HCT116 (cell line): Measurements from ENCODE around the gene ADAMTS20. TPM values are rescaled to one million over a fixed set of nuclear protein-coding genes. Genes with fewer than 3 reads are reported as not detected.

ENCODE experiments used
- ATAC-seq: fragments of 200-7000 bp; cut with Tn5 transposase; 2 replicates; pipeline ENCODE4 v1.9.1; 2020; ENCODE audit warnings: mild to moderate bottlenecking, moderate library complexity
- BruUV-seq: library from RNA; stranded (reverse); fragments of 400-500 nt; replicated peaks from 2 replicates; lab custom pipeline; 2021; lab: Mats Ljungman, UMichigan
- CTCF ChIA-PET: fragments of 300-600 bp; sonication (Branson Sonifier 250); formaldehyde crosslinking; loops from one replicate; lab custom pipeline; 2021; ENCODE audit warnings: antibody characterized with exemption; lab: Charles Lee
- POLR2A ChIA-PET: fragments of 300-600, 350-600 bp; sonication (Branson Sonifier 250); formaldehyde crosslinking; loops from one replicate; lab custom pipeline; 2021; ENCODE audit warnings: antibody characterized with exemption; lab: Charles Lee
- RAD21 ChIA-PET, 2 experiments: fragments of 300-600 bp; sonication (Branson Sonifier 250); formaldehyde crosslinking; loops; one replicate each; lab custom pipeline; 2023; ENCODE audit warnings: low total read pairs in 2 of 2; ENCODE audit not compliant: uncharacterized antibody in 2 of 2, unreplicated experiment in 2 of 2, low non-redundant PET in 1 of 2; lab: Charles Lee
- DNase-seq: peaks from one replicate; pipeline ENCODE4 v3.0.0-alpha.2; 2010; ENCODE audit warnings: low read depth, low spot score
- H2AFZ ChIP-seq: fragments of 200-600 bp; shearing (Covaris generic), sonication (generic); 2 replicates; pipeline ENCODE4 v1.6.1; 2017; ENCODE audit warnings: low read depth, mixed run types, mixed read lengths, antibody characterized with exemption, low read length; ENCODE audit not compliant: poor library complexity, severe bottlenecking
- H3K27ac ChIP-seq: 2 replicates; pipeline ENCODE4 v1.5.1; 2012; ENCODE audit warnings: low read depth, low read length
- H3K27me3 ChIP-seq: fragments of 200-600 bp; sonication (generic); 2 replicates; pipeline ENCODE4 v1.6.1; 2016; ENCODE audit warnings: mixed run types, low read length, mixed read lengths; ENCODE audit not compliant: insufficient read depth
- H3K36me3 ChIP-seq, 2 experiments: fragments of 200-500 bp in 1 of 2; fragments of 200-600 bp in 1 of 2; sonication (Bioruptor generic) in 1 of 2; sonication (generic) in 1 of 2; 2 replicates each; pipeline versions ENCODE4 v1.5.1 to v1.6.1; 2014 to 2016; ENCODE audit warnings: low read length in 2 of 2, inconsistent platforms in 1 of 2, mixed read lengths in 1 of 2, mixed run types in 1 of 2; ENCODE audit not compliant: insufficient read depth in 2 of 2, control insufficient read depth in 1 of 2
- H3K4me1 ChIP-seq, 2 experiments: fragments of 200-600 bp in 1 of 2; sonication (generic) in 1 of 2; 2 replicates each; pipeline versions ENCODE4 v1.5.1 to v1.6.1; 2012 to 2017; ENCODE audit warnings: low read length in 2 of 2, inconsistent platforms in 1 of 2, mild to moderate bottlenecking in 1 of 2, mixed read lengths in 1 of 2, mixed run types in 1 of 2, moderate library complexity in 1 of 2; ENCODE audit not compliant: insufficient read depth in 2 of 2, control insufficient read depth in 1 of 2
- H3K4me2 ChIP-seq: fragments of 200-600 bp; sonication (generic); 2 replicates; pipeline ENCODE4 v1.6.1; 2017; ENCODE audit warnings: mixed run types, low read length, mixed read lengths
- H3K4me3 ChIP-seq, 2 experiments: fragments of 200-600 bp in 1 of 2; sonication (generic) in 1 of 2; replicated peaks in 1 of 2; 2 replicates each; pipeline ENCODE4 v1.5.1; 2011 to 2016; ENCODE audit warnings: low read length in 2 of 2, control low read depth in 1 of 2, low read depth in 1 of 2, mild to moderate bottlenecking in 1 of 2, mixed read lengths in 1 of 2, mixed run types in 1 of 2
- H3K79me2 ChIP-seq: fragments of 200-600 bp; sonication (generic); 2 replicates; pipeline ENCODE4 v1.6.1; 2017; ENCODE audit warnings: mild to moderate bottlenecking, mixed run types, low read length, moderate library complexity, mixed read lengths; ENCODE audit not compliant: insufficient read depth
- H3K9ac ChIP-seq: fragments of 200-600 bp; sonication (generic); 2 replicates; pipeline ENCODE4 v1.6.1; 2016; ENCODE audit warnings: low read length, mixed read lengths
- H3K9me2 ChIP-seq: fragments of 200-600 bp; sonication (generic), shearing (Covaris generic); 2 replicates; pipeline ENCODE4 v1.6.1; 2017; ENCODE audit warnings: mixed run types, mild to moderate bottlenecking, moderate library complexity; ENCODE audit not compliant: insufficient read depth
- H3K9me3 ChIP-seq, 2 experiments: fragments of 200-500 bp in 1 of 2; fragments of 200-600 bp in 1 of 2; sonication (Bioruptor generic) in 1 of 2; sonication (generic) in 1 of 2; 2 replicates each; pipeline ENCODE4 v1.6.1; 2014 to 2017; ENCODE audit warnings: low read length in 2 of 2, mixed read lengths in 2 of 2, inconsistent platforms in 1 of 2, low read depth in 1 of 2, mild to moderate bottlenecking in 1 of 2, mixed run types in 1 of 2, moderate library complexity in 1 of 2; ENCODE audit not compliant: control insufficient read depth in 1 of 2, insufficient read depth in 1 of 2
- H4K20me1 ChIP-seq: fragments of 200-600 bp; sonication (generic), shearing (Covaris generic); 2 replicates; pipeline ENCODE4 v1.6.1; 2017; ENCODE audit warnings: mixed run types, mild to moderate bottlenecking, moderate library complexity; ENCODE audit not compliant: insufficient read depth
- CEBPB ChIP-seq: IDR thresholded peaks from 2 replicates; pipeline ENCODE4 v1.6.1; 2012; ENCODE audit warnings: low read depth
- EGR1 ChIP-seq: IDR thresholded peaks from 2 replicates; pipeline ENCODE4 v1.6.1; 2012; ENCODE audit warnings: low read depth
- EZH2phosphoT487 ChIP-seq: fragments of 200-600 bp; IDR thresholded peaks from 2 replicates; pipeline ENCODE4 v1.6.1; 2018; ENCODE audit warnings: antibody characterized with exemption, borderline replicate concordance
- POLR2AphosphoS5 ChIP-seq: IDR thresholded peaks from 2 replicates; pipeline ENCODE4 v1.6.1; 2011; ENCODE audit warnings: mild to moderate bottlenecking, low read depth, low read length, moderate library complexity
- SIN3A ChIP-seq: IDR thresholded peaks from 2 replicates; pipeline ENCODE4 v1.6.1; 2012; ENCODE audit warnings: low read depth
- SP1 ChIP-seq: IDR thresholded peaks from 2 replicates; pipeline ENCODE4 v1.6.1; 2012; ENCODE audit warnings: low read depth
- SRF ChIP-seq: IDR thresholded peaks from 2 replicates; pipeline ENCODE4 v1.6.1; 2012; ENCODE audit warnings: low read depth
- TCF7L2 ChIP-seq: IDR thresholded peaks from 2 replicates; pipeline ENCODE4 v1.7.0; 2011; ENCODE audit warnings: borderline replicate concordance, inconsistent platforms; ENCODE audit not compliant: insufficient read depth, insufficient read length; ENCODE audit errors: extremely low read depth
- ZNF274 ChIP-seq: fragments of 200-500 bp; sonication (Bioruptor generic); IDR thresholded peaks from 2 replicates; pipeline ENCODE4 v1.6.1; 2014; ENCODE audit warnings: mild to moderate bottlenecking, low read depth, low read length, inconsistent platforms
- intact Hi-C: fragments of 100-400 bp; cut with micrococcal nuclease; formaldehyde crosslinking; loops from 2 replicates; pipeline ENCODE4 v1.10.0; 2022
- total RNA-seq: library from RNA; stranded (reverse); gene quantifications from one replicate; pipeline ENCODE4 v1.2.1, GENCODE V29; 2021; ENCODE audit not compliant: unreplicated experiment
- TF ChIP-seq, protein P1 (sequence below): IDR thresholded peaks from 2 replicates; pipeline ENCODE4 v1.6.1; 2011; ENCODE audit warnings: mild to moderate bottlenecking, low read length, moderate library complexity; ENCODE audit not compliant: insufficient replicate concordance; ENCODE audit errors: extremely low read depth
- TF ChIP-seq, protein P2 (sequence below), 3 experiments: fragments of 200-600 bp in 1 of 3; sonication (generic) in 1 of 3; IDR thresholded peaks in 2 of 3; conservative IDR thresholded peaks in 1 of 3; 2 replicates each; pipeline ENCODE4 v1.5.1; 2012 to 2017; ENCODE audit warnings: low read depth in 2 of 3, low read length in 2 of 3, antibody characterized with exemption in 1 of 3, borderline replicate concordance in 1 of 3, control low read depth in 1 of 3, mild to moderate bottlenecking in 1 of 3, mixed read lengths in 1 of 3, mixed run types in 1 of 3, moderate library complexity in 1 of 3; ENCODE audit not compliant: insufficient read depth in 1 of 3

ADAMTS20 gene
- total RNA-seq, 1 experiment from 2014 or later, result not detected

DNA sequence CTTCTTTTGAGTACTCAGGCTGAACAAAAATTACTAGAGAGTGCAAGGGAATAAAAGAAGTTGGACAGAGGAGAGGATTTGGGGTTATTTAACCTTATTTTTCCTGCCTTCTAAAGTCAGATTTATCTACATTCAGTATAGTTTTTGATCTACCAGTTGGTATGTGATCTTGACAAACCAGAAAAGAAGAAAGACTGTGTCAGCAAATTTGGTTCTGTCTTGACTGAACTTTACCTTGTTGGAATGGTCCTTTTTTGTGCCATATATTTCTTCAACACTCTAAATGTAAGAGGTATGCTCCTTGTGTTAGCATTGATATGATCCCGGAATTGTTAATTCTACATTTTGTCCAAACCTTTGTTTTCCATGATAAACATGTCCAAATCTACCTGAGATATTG, 47.7 kb upstream of the ADAMTS20 start:
- Histone ChIP-seq H2AFZ (no peak overlapping the region), H3K36me3 (no peaks in the 10 kb centered on the region), H3K27ac (no peak overlapping the region), H4K20me1 (no peaks in the 10 kb centered on the region), H3K27me3 (no peaks in the 10 kb centered on the region), H3K9me2 (no peaks in the 10 kb centered on the region), H3K4me1 (no peaks in the 10 kb centered on the region), H3K9ac (no peak overlapping the region), H3K79me2 (no peaks in the 10 kb centered on the region), H3K9me3 (no peaks in the 10 kb centered on the region), H3K4me2 (no peak overlapping the region), H3K4me3 (no peak overlapping the region)
- CTCF ChIA-PET, result no interaction called here
- TF ChIP-seq EZH2phosphoT487 (no peak), TCF7L2 (no peak), SP1 (no peak), CEBPB (no peak), ZNF274 (no peak), EGR1 (no peak), SIN3A (no peak), POLR2AphosphoS5 (no peak), SRF (no peak)
- TF ChIP-seq, protein P1, sequence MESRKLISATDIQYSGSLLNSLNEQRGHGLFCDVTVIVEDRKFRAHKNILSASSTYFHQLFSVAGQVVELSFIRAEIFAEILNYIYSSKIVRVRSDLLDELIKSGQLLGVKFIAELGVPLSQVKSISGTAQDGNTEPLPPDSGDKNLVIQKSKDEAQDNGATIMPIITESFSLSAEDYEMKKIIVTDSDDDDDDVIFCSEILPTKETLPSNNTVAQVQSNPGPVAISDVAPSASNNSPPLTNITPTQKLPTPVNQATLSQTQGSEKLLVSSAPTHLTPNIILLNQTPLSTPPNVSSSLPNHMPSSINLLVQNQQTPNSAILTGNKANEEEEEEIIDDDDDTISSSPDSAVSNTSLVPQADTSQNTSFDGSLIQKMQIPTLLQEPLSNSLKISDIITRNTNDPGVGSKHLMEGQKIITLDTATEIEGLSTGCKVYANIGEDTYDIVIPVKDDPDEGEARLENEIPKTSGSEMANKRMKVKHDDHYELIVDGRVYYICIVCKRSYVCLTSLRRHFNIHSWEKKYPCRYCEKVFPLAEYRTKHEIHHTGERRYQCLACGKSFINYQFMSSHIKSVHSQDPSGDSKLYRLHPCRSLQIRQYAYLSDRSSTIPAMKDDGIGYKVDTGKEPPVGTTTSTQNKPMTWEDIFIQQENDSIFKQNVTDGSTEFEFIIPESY, result no peak
- TF ChIP-seq, protein P2, sequence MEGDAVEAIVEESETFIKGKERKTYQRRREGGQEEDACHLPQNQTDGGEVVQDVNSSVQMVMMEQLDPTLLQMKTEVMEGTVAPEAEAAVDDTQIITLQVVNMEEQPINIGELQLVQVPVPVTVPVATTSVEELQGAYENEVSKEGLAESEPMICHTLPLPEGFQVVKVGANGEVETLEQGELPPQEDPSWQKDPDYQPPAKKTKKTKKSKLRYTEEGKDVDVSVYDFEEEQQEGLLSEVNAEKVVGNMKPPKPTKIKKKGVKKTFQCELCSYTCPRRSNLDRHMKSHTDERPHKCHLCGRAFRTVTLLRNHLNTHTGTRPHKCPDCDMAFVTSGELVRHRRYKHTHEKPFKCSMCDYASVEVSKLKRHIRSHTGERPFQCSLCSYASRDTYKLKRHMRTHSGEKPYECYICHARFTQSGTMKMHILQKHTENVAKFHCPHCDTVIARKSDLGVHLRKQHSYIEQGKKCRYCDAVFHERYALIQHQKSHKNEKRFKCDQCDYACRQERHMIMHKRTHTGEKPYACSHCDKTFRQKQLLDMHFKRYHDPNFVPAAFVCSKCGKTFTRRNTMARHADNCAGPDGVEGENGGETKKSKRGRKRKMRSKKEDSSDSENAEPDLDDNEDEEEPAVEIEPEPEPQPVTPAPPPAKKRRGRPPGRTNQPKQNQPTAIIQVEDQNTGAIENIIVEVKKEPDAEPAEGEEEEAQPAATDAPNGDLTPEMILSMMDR (IDR thresholded peaks at IDR 0.05 in 2 of 3, conservative IDR thresholded peaks at IDR 0.05 in 1 of 3; ENCODE audit: borderline replicate concordance in 1 of 3, insufficient read depth in 1 of 3, low read depth in 2 of 3, low read length in 2 of 3), result no peak
- RAD21 ChIA-PET, result no interaction called here
- DNase-seq (no peak), ATAC-seq (no peak)
- POLR2A ChIA-PET, result no interaction called here
- no TSS peak for BruUV-seq
- intact Hi-C loops, result no loop called here
